ENCODE results near the gene ACHE.

Gene ACHE

GRCh38 chr7:100894860-100895700 is 608 bp downstream of the ACHE start:
- Histone ChIP-seq H3K27ac (ENCODE audit: low read length) (no peak overlapping the region), H4K20me1 (ENCODE audit: insufficient read depth, low read length) (no peaks in the 10 kb centered on the region), H3K9ac (ENCODE audit: low read depth, low read length) (no peak overlapping the region), H3K4me1 (ENCODE audit: insufficient read depth, low read length) (peaks cover 10% of the 10 kb centered on the region), H3K4me3 (ENCODE audit: low read depth in 1 of 2, low read length in 2 of 2) (no peak overlapping the region), H3K4me2 (ENCODE audit: insufficient read depth, low read length) (no peak overlapping the region), H2AFZ (ENCODE audit: low read depth, low read length) (no peak overlapping the region), H3K9me3 (ENCODE audit: insufficient read depth, low read length, severe bottlenecking) (no peaks in the 10 kb centered on the region), H3K36me3 (ENCODE audit: insufficient read depth, low read length) (no peaks in the 10 kb centered on the region), H3K27me3 (ENCODE audit: insufficient read depth, low read length, poor library complexity) (peaks cover 14% of the 10 kb centered on the region), H3K79me2 (ENCODE audit: insufficient read depth, low read length) (no peaks in the 10 kb centered on the region)
- 0 out of 3 replicates have a peak, but pooled peaks have one; percentile 37 for ATAC-seq (ENCODE audit: insufficient read depth, low read depth)
- TF ChIP-seq CTCF (IDR thresholded peaks at IDR 0.05; ENCODE audit: borderline replicate concordance, extremely low read depth, low read length, poor library complexity, severe bottlenecking) (peak; percentile 82), EZH2 (IDR thresholded peaks at IDR 0.05; ENCODE audit: borderline replicate concordance, low read depth, low read length, severe bottlenecking) (no peak)
- peak; percentile 55 for DNase-seq

DNA sequence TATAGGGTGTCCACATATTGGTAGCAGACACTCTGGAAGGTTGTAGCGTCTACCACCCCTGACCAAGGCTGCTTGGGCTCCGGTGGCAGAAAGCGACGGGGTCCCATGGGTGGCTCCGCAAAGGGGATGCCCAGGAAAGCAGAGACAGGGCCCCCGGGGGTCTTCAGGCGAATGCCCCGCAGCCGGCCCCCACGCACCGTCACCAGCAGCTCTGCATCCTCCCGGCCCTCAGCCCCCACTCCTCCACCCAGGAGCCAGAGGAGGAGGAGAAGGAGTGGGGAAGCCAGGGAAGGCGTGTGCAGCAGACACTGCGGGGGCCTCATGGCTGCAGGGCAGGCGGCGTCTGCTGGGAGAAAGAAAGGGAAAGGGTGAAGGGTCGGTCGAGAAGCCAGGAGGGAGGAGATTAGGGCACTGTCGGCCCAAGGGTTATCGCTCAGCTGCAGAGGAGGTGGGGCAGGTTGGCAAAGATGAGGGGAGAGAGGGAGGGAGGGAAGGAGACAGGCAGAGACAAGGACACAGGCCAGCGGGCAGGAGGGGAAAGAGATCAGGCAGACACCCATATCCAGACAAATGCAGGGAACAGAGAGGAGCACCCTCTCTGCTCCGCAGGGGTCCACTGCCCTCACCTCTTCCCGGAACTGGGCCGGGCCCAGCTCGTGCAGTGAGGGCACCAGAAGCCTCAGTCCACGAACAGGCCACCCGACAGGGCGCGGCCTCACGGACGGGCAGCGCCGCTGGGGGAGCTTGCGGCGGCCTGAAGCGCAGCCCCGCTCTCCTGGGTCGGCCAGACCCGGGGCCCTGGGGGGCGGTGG is 1.6 kb downstream of the ACHE start:
- Histone ChIP-seq H3K4me3 (ENCODE audit: low read depth in 1 of 2, low read length in 2 of 2) (no peak overlapping the region), H3K4me2 (ENCODE audit: insufficient read depth, low read length) (no peak overlapping the region)
- ATAC-seq (ENCODE audit: insufficient read depth, low read depth): no peak

GRCh38 chr7:100893318-100893895 is 2.3 kb downstream of the ACHE start:
- H3K27ac ChIP-seq (ENCODE audit: low read length): no peak overlapping the region
- H3K4me2 ChIP-seq (ENCODE audit: insufficient read depth, low read length): no peak overlapping the region
- H3K4me1 ChIP-seq (ENCODE audit: insufficient read depth, low read length): peaks cover 24% of the 10 kb centered on the region
- no peak for TF ChIP-seq EZH2 (IDR thresholded peaks at IDR 0.05; ENCODE audit: borderline replicate concordance, low read depth, low read length, severe bottlenecking)
- TF ChIP-seq CTCF (IDR thresholded peaks at IDR 0.05; ENCODE audit: borderline replicate concordance, extremely low read depth, low read length, poor library complexity, severe bottlenecking): no peak
- DNase-seq (no peak), ATAC-seq (ENCODE audit: insufficient read depth, low read depth) (no peak)
- peaks cover 10% of the 10 kb centered on the region for H3K36me3 ChIP-seq (ENCODE audit: insufficient read depth, low read length)
- peaks cover 10% of the 10 kb centered on the region for H3K79me2 ChIP-seq (ENCODE audit: insufficient read depth, low read length)
- no peak overlapping the region for H3K4me3 ChIP-seq (ENCODE audit: low read depth in 1 of 2, low read length in 2 of 2)
- no peaks in the 10 kb centered on the region for H3K9me3 ChIP-seq (ENCODE audit: insufficient read depth, low read length, severe bottlenecking)
- H2AFZ ChIP-seq (ENCODE audit: low read depth, low read length): no peak overlapping the region
- no peak overlapping the region for H3K9ac ChIP-seq (ENCODE audit: low read depth, low read length)
- H4K20me1 ChIP-seq (ENCODE audit: insufficient read depth, low read length): peaks cover 5% of the 10 kb centered on the region; the same call in 1 of the 2 replicates
- peaks cover 15% of the 10 kb centered on the region for H3K27me3 ChIP-seq (ENCODE audit: insufficient read depth, low read length, poor library complexity)

More for the DNA sequence above, 1.6 kb downstream of the ACHE start:
- H2AFZ ChIP-seq (ENCODE audit: low read depth, low read length): no peak overlapping the region
- H3K27me3 ChIP-seq (ENCODE audit: insufficient read depth, low read length, poor library complexity): peaks cover 15% of the 10 kb centered on the region
- DNase-seq: no peak
- peaks cover 3% of the 10 kb centered on the region; the same call in 1 of the 2 replicates for H3K36me3 ChIP-seq (ENCODE audit: insufficient read depth, low read length)
- H3K9ac ChIP-seq (ENCODE audit: low read depth, low read length): no peak overlapping the region
- TF ChIP-seq EZH2 (IDR thresholded peaks at IDR 0.05; ENCODE audit: borderline replicate concordance, low read depth, low read length, severe bottlenecking): no peak
- TF ChIP-seq CTCF (IDR thresholded peaks at IDR 0.05; ENCODE audit: borderline replicate concordance, extremely low read depth, low read length, poor library complexity, severe bottlenecking): no peak
- H3K27ac ChIP-seq (ENCODE audit: low read length): no peak overlapping the region
- H3K79me2 ChIP-seq (ENCODE audit: insufficient read depth, low read length): peaks cover 3% of the 10 kb centered on the region
- no peaks in the 10 kb centered on the region for H3K9me3 ChIP-seq (ENCODE audit: insufficient read depth, low read length, severe bottlenecking)
- peaks cover 16% of the 10 kb centered on the region for H3K4me1 ChIP-seq (ENCODE audit: insufficient read depth, low read length)
- H4K20me1 ChIP-seq (ENCODE audit: insufficient read depth, low read length): no peaks in the 10 kb centered on the region

Measured in DND-41 (cell line).